ENCODE data around the gene ATP8A2.

DNA sequence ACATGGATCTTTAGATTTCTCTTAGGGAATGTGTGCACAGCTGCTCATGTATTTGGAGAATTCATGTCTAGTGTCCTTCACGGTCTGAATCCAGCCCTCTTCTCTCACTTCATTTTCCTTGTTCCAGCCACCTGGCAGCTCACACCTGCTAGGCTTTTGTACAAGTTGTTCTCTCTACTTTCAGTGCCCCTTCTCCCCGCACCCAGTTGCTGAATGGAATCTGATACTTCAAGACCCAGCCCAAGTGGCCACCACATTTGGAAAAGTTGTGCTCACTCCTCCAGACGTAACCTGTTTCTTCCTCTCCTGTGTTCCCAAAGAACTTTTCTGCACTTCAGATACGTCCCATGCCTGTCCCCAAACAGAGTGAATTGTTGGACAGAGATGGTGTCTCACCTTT is 444.5 kb downstream of the ATP8A2 start:
- TF ChIP-seq CTCF (conservative IDR thresholded peaks at IDR 0.05) (no peak), ZFX (IDR thresholded peaks at IDR 0.05) (no peak)
